ENCODE measurements around the gene SLC66A1. TPM values are rescaled to one million over a fixed set of nuclear protein-coding genes. Genes with fewer than 3 reads are reported as not detected.
"Not testable (repeated sequence)": the region's sequence is repeated elsewhere in the genome, so short reads cannot be mapped to it uniquely, and the experiment has no call there.

The SLC66A1 gene, protein sequence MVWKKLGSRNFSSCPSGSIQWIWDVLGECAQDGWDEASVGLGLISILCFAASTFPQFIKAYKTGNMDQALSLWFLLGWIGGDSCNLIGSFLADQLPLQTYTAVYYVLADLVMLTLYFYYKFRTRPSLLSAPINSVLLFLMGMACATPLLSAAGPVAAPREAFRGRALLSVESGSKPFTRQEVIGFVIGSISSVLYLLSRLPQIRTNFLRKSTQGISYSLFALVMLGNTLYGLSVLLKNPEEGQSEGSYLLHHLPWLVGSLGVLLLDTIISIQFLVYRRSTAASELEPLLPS
- 1 to 10 TPM in 5 of 6 donors, not detected in 1; 5.6 to 8.8 (median 6.3) TPM for polyA plus RNA-seq (ENCODE audit: low read depth in 6 of 6)

DNA sequence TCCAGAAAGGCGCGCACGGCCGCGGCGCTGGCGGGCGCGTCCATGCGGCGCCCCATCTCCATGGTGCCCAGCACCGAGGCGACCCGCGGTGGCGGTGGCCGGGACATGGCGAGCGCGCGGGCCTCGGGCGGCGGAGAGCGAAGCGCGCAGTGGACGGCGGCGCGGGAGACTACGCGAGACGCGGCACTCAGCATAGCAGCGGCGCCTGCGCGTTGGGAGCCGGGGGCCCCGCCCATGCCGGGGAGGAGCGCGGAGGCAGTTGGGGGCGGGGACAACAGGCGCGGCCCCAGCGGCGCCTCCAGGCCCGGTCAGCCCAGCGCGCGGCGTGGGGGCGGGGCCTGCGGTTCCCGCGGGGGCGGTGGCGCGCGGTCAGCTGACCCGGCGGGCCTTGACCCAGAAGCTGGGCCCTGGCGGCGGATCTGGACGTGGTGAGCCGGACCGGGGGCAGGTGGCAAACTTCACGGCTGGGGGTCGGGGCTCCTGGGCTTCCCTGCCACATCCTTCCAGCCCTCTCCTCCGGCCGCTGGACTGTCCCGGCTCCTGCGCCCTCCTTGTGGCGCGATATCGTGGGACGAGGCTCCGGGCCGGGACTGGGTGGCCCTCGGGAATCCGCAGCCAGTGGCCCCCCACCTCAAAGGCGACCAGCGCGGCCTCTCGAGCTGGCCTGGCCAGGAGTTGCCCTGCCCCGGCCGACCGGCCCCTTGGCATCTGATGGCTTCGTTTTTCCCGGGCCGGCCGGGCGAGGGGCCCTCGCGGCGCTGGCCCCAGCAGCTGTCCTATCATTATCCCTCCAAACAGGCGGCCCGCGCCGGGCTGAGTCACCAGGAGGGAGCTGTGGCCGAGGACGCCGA lies at the start of gene SLC66A1, which contains the start of gene AKR7A2:
SLC66A1 (plus strand) TSS at position 396 of the 851 bp plus-strand sequence. CDS start 5,352 bp downstream, outside the sequence.
AKR7A2 (minus strand) TSS at position 214 of the 851 bp plus-strand sequence; CDS start at position 194, 20 bp downstream.
- peaks cover 56 to 69% (median 60%) of the 10 kb centered on the region in 3 donors for H3K4me1 Mint-ChIP-seq
- H3K36me3 Mint-ChIP-seq = peaks cover 0 to 9% of the 10 kb centered on the region in 2 donors
- DNase-seq (peak; percentile 79), ATAC-seq (ENCODE audit: low read depth in 2 of 2) (peak; percentile 70 to 81)
- peak within 1 kb of the TSS; percentile 84 to 95 (median 92) for H3K4me3 Mint-ChIP-seq
- peak within 1 kb of the TSS; percentile 17 to 97 (median 91) for H3K27ac Mint-ChIP-seq
- H3K9me3 Mint-ChIP-seq = no peaks in the 10 kb centered on the region
- H3K27me3 Mint-ChIP-seq = no peaks in the 10 kb centered on the region

DNA sequence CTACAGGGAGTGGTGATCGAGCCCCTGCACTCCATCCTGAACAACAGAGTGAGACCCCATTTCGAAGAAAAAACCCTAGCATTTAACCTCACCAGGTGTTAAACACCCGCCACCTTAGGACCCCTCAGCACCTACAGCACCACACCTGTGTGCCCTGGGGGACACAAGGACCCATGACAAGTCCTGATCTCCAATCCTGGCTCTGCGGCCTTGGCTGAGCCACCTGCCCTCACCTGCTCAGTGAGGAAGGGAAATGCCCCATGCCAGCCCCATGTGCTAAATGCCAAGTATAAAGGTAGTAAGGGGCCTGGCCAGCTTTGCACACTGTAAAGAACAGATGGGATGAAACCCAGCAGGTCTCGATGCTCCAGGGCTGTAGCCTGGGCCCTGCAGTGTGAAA lies 49.4 kb upstream of the SLC66A1 start:
- Mint-ChIP-seq H3K27me3 (no peaks in the 10 kb centered on the region), H3K9me3 (no peaks in the 10 kb centered on the region), H3K27ac (no peak overlapping the region), H3K4me1 (no peaks in the 10 kb centered on the region), H3K36me3 (peaks cover 0 to 6% of the 10 kb centered on the region in 2 donors), H3K4me3 (no peak overlapping the region)
- DNase-seq = no peak
- ATAC-seq (ENCODE audit: low read depth in 2 of 2) = no peak

DNA sequence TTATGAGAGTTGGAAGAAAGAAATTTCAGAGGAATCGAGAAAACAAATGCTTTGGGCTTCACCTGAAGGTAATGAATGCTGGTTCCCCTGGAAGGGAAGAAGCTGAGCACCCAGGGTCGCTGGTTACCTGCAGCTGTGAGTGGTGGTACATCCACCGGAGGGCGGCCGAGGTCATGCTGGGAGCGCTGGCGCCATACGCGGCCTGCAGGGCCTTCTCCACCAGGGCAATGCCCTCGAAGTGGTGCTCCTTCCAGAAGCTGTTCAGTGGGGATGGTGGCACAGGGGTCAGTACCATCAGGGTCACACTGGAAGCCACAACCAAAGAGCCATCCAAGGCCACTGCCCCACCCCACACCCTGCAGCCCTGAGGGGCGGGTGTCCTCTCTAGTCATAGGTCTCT lies 43.7 kb upstream of the SLC66A1 start:
- peaks cover 0 to 6% (median 3%) of the 10 kb centered on the region in 7 donors for H3K9me3 Mint-ChIP-seq
- no peak for ATAC-seq (ENCODE audit: low read depth in 2 of 2)
- no peak overlapping the region for H3K4me3 Mint-ChIP-seq
- H3K27me3 Mint-ChIP-seq = peaks cover 9 to 20% (median 10%) of the 10 kb centered on the region in 3 donors
- peaks cover 0 to 6% (median 5%) of the 10 kb centered on the region in 3 donors for H3K4me1 Mint-ChIP-seq
- no peak for DNase-seq
- peaks cover 6 to 7% of the 10 kb centered on the region in 2 donors for H3K36me3 Mint-ChIP-seq
- H3K27ac Mint-ChIP-seq = peak overlapping the region in 2 of 6 donors; percentile 33 to 52

DNA sequence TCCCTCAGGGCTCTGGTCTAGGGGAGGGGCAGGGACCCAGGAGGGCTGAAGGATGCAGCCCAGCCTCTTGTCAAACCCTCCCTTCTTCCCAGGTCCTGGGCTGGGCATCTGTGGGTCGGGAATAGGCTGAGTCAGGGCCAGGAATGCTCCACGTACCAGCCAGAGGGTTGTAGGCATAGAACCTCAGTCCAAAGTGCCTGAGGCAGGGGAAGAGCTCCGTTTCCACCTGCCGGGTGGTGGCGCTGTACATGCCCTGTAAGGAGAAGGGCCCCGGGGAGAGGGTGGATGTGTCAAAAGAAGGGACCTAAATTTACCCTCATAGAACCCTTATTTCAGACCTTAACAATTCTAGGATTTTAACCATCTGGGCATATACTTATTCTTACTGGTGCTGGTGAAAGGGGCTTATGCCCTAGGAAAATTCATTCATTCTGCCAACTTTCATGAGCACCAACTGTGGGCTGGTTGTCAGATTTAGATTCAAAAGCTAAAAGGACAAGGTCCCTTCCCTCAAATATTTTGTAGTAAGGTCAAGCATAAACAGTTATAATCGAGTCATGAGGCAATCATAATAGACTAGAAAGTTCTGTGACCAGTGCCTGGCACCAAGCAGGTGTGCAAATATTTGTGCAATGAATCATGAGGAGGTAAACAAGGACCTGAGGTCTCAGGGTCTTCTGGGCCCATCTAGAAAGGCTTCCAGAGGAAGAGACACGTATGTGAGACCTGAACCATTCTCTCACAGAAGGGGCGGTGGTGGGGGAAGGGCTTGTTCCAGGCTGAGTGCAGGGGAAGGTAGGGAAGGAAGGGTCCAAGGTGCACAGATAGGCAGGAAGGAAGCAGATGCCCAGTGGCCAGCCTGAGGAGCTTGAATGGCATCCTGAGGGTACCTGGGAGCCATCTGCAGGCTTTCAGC lies 42.4 kb upstream of the SLC66A1 start:
- peak overlapping the region in 1 of 6 donors; percentile 47 for H3K27ac Mint-ChIP-seq
- H3K4me3 Mint-ChIP-seq = peak overlapping the region in 1 of 8 donors; percentile 56
- H3K9me3 Mint-ChIP-seq = peaks cover 0 to 11% (median 5%) of the 10 kb centered on the region in 7 donors
- DNase-seq; ATAC-seq (ENCODE audit: low read depth in 2 of 2); H3K4me1 Mint-ChIP-seq: not testable (repeated sequence)
- H3K27me3 Mint-ChIP-seq = peaks cover 13 to 28% (median 14%) of the 10 kb centered on the region in 3 donors
- peaks cover 6 to 13% of the 10 kb centered on the region in 2 donors for H3K36me3 Mint-ChIP-seq

DNA sequence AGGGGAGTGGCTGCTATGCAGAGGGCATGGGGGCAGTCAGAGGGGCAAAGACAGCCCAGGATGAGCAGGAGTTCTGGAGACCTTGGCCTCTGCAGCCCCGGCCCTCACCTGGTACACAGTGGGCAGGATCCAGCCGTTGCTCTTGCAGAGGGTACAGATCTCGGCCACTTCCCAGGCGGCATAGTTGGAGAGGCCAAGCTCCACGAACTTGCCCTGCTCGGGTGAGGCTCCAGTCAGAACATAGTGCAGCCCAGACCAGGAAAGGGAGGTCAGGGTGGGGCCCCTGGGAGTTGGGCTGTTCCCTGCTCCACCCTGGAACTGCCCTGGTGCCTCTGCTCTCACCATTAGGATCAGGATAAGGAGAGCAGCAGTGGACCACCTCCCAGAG lies 41.8 kb upstream of the SLC66A1 start:
- DNase-seq; H3K4me3 Mint-ChIP-seq; ATAC-seq (ENCODE audit: low read depth in 2 of 2); H3K4me1 Mint-ChIP-seq: not testable (repeated sequence)
- H3K27ac Mint-ChIP-seq = peak overlapping the region in 1 of 6 donors; percentile 82
- H3K27me3 Mint-ChIP-seq = peaks cover 13 to 31% (median 14%) of the 10 kb centered on the region in 3 donors
- peaks cover 0 to 17% (median 10%) of the 10 kb centered on the region in 7 donors for H3K9me3 Mint-ChIP-seq
- H3K36me3 Mint-ChIP-seq = peaks cover 7 to 15% of the 10 kb centered on the region in 2 donors

DNA sequence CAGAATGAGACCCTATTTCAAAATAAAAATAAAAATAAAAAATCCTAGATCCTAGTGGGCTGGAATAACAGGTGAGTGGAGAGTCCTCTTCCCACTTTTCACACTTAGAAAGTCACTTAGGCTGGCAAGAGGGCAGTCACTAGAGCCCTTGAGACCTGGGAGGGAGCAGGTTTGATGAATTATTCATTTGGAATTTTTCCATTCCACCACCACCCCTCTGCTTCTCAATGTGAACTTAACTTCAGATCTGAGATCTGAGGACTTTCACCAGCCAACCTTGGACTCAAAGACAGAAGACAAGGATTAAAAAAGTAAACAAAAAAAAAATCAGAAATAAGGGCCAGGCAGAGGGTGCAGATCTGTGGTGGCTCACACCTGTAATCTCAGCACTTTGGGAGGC lies 40.1 kb upstream of the SLC66A1 start:
- Mint-ChIP-seq H3K4me3 (no peak overlapping the region), H3K36me3 (peaks cover 12 to 15% of the 10 kb centered on the region in 2 donors), H3K27ac (no peak overlapping the region), H3K27me3 (peaks cover 13 to 36% (median 14%) of the 10 kb centered on the region in 3 donors), H3K4me1 (peaks cover 0 to 8% (median 6%) of the 10 kb centered on the region in 3 donors), H3K9me3 (peaks cover 0 to 22% (median 16%) of the 10 kb centered on the region in 7 donors)
- DNase-seq = no peak
- no peak for ATAC-seq (ENCODE audit: low read depth in 2 of 2)

DNA sequence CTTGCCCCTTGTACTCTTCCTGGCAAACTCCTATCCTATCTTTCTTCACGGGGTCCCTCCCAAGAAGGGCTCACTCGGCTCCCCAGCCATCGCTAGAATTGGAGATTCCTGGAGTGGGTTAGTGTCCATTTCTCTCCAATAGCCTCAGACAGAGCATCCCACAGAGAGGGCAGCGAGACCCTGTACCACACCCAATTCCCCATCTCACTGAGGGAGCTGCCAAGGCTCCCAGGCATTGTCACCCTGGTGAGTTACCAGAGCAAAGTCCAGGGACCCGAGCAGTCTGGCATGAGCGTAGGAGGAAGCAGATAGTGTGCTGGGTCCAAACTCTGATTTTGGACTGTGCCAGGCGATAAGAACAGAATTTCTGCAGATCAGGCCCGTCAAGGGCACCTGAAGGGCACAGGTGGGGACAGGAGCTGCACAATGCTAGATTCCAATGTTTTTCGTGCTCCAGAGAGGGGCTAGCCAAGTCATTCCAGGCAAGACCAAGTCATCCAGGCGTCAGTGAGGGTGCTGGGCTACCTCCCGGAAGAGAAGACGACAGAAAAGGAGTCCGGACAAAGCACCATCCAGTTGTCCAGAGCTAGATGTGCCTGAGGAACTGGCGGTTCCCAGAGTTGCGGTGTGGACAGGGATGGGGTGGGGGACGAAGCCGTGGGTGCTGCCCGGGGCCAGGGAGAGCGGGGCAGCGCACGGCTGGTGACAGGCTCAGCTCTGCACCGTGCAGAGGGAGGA lies 38.9 kb upstream of the SLC66A1 start:
- peaks cover 0 to 27% (median 18%) of the 10 kb centered on the region in 7 donors for H3K9me3 Mint-ChIP-seq
- peaks cover 0 to 8% (median 6%) of the 10 kb centered on the region in 3 donors for H3K4me1 Mint-ChIP-seq
- DNase-seq (no peak), ATAC-seq (ENCODE audit: low read depth in 2 of 2) (no peak)
- H3K36me3 Mint-ChIP-seq = peaks cover 12 to 15% of the 10 kb centered on the region in 2 donors
- no peak overlapping the region for H3K4me3 Mint-ChIP-seq
- peaks cover 13 to 36% (median 14%) of the 10 kb centered on the region in 3 donors for H3K27me3 Mint-ChIP-seq
- no peak overlapping the region for H3K27ac Mint-ChIP-seq

DNA sequence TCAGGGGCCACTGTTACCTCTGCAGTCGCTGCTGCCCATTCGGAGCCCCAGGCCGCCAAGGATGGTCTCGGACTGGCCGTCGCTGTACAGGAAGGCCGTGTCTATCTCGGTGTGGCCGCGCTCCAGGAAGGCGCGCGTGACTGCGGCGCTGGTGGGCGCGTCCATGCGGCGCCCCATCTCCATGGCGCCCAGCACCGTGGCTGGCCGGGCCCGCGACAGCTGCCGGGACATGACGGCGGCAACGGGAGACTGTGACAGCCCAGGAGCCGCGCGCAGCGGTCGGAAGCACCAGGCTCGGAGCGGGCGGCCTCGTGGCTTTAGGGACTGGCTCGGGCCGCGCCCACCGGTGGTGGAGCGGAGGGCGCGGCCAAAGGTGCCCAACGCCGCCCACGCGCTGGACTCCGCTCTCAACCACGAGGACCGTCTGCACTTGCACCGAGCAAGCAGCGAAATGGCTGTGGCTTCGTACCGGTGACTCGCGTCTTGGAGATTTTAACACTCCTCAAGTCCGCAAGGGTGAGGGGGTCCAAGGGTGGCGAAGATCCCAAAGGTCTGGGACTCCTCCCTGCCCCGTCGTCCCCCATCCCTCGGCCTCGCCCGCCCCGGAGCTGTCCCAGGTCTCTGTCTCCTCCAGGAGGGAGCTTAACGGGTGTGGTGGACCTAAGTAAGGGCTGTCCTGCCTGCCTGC lies 38.1 kb upstream of the SLC66A1 start:
- Mint-ChIP-seq H3K9me3 (peaks cover 0 to 27% (median 18%) of the 10 kb centered on the region in 7 donors), H3K27me3 (peaks cover 13 to 36% (median 14%) of the 10 kb centered on the region in 3 donors), H3K27ac (peak overlapping the region in 1 of 6 donors; percentile 54), H3K36me3 (peaks cover 12 to 15% of the 10 kb centered on the region in 2 donors)
- H3K4me3 Mint-ChIP-seq; DNase-seq; ATAC-seq (ENCODE audit: low read depth in 2 of 2); H3K4me1 Mint-ChIP-seq: not testable (repeated sequence)

DNA sequence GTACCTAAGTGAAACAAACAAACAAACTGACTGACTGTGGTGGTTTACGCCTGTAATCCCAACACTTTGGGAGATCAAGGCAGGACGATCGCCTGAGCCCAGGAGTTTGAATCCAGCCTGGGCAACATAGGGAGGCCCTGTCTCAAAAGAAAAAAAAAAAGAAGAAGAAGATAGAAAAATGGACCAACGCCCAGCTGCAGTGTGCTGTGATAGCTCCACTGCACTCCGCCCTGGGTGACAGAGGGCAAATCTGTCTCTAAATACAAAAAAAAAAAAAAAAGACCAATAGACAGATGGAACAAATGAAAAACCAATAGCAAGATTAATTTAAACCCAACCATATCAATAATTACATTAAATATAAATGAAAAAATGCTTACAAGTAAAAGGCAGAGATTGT lies 37.5 kb upstream of the SLC66A1 start:
- peaks cover 0 to 30% (median 18%) of the 10 kb centered on the region in 7 donors for H3K9me3 Mint-ChIP-seq
- H3K4me1 Mint-ChIP-seq = peaks cover 0 to 8% (median 6%) of the 10 kb centered on the region in 3 donors
- H3K27ac Mint-ChIP-seq = peak overlapping the region in 1 of 6 donors; percentile 54
- peaks cover 13 to 36% (median 14%) of the 10 kb centered on the region in 3 donors for H3K27me3 Mint-ChIP-seq
- peaks cover 12 to 15% of the 10 kb centered on the region in 2 donors for H3K36me3 Mint-ChIP-seq
- DNase-seq = no peak
- no peak for ATAC-seq (ENCODE audit: low read depth in 2 of 2)
- no peak overlapping the region for H3K4me3 Mint-ChIP-seq

DNA sequence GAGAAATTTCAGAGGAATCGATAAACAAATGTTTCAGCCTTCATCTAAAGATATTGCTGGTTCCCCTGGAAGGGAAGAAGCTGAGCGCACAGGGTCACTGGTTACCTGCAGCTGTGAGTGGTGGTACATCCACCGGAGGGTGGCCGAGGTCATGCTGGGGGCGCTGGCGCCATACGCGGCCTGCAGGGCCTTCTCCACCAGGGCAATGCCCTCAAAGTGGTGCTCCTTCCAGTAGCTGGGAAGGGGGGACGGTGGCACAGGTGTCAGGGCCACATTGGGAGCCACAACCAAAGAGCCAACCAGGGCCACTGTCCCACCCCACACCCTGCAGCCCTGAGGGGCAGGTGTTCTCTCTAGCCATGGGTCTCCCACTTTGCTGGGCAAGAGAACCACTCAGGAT lies 28.2 kb upstream of the SLC66A1 start:
- no peak for DNase-seq
- ATAC-seq (ENCODE audit: low read depth in 2 of 2) = no peak
- H3K9me3 Mint-ChIP-seq = peaks cover 0 to 3% (median 0%) of the 10 kb centered on the region in 7 donors
- H3K36me3 Mint-ChIP-seq = no peaks in the 10 kb centered on the region
- peaks cover 0 to 11% (median 7%) of the 10 kb centered on the region in 3 donors for H3K27me3 Mint-ChIP-seq
- no peak overlapping the region for H3K27ac Mint-ChIP-seq
- peaks cover 4 to 8% (median 5%) of the 10 kb centered on the region in 3 donors for H3K4me1 Mint-ChIP-seq
- no peak overlapping the region for H3K4me3 Mint-ChIP-seq

DNA sequence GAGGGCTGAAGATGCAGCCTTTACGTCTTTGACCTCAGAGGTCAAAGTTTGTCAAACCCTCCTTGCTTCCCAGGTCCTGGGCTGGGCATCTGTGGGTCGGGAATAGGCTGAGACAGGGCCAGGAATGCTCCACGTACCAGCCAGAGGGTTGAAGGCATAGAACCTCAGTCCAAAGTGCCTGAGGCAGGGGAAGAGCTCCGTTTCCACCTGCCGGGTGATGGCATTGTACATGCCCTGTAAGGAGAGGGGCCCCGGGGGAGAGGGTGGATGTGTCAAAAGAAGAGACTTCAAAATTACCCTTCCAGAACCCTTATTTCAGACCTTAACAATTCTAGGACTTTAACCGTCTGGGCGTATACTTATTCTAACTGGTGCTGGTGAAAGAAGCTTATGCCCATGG lies 27.2 kb upstream of the SLC66A1 start:
- DNase-seq = no peak
- no peaks in the 10 kb centered on the region for H3K9me3 Mint-ChIP-seq
- H3K27me3 Mint-ChIP-seq = peaks cover 6 to 21% (median 17%) of the 10 kb centered on the region in 3 donors
- no peak overlapping the region for H3K27ac Mint-ChIP-seq
- no peak overlapping the region for H3K4me3 Mint-ChIP-seq
- ATAC-seq (ENCODE audit: low read depth in 2 of 2) = no peak
- H3K36me3 Mint-ChIP-seq = no peaks in the 10 kb centered on the region
- peaks cover 4 to 13% (median 10%) of the 10 kb centered on the region in 3 donors for H3K4me1 Mint-ChIP-seq

All from naive B cell (primary cell).